Endodermal cell (in vitro differentiated cells): ENCODE results near the gene TAL1. TPM values are rescaled to one million over a fixed set of nuclear protein-coding genes. Genes with fewer than 3 reads are reported as not detected.
"Not testable (repeated sequence)": the region's sequence is repeated elsewhere in the genome, so short reads cannot be mapped to it uniquely, and the experiment has no call there.

Experiments used
- DNase-seq: peaks from one replicate; pipeline ENCODE4 v3.0.0-alpha.2; 2017
- H3K27ac ChIP-seq: 2 replicates; pipeline ENCODE4 v1.5.1; 2013; ENCODE audit warnings: mild to moderate bottlenecking, low read depth, low read length, moderate library complexity
- H3K27me3 ChIP-seq: 2 replicates; pipeline ENCODE4 v1.6.1; 2013; ENCODE audit warnings: mild to moderate bottlenecking, low read length, moderate library complexity; ENCODE audit not compliant: insufficient read depth, control insufficient read depth, poor library complexity, severe bottlenecking
- H3K36me3 ChIP-seq: 2 replicates; pipeline ENCODE4 v1.7.0; 2013; ENCODE audit warnings: mild to moderate bottlenecking, low read length, moderate library complexity; ENCODE audit not compliant: control insufficient read depth, insufficient read depth
- H3K4me1 ChIP-seq: one replicate; pipeline ENCODE4 v1.7.0; 2013; ENCODE audit warnings: low read length; ENCODE audit not compliant: control insufficient read depth, insufficient read depth
- H3K4me3 ChIP-seq: 2 replicates; pipeline ENCODE4 v1.5.1; 2013; ENCODE audit warnings: mild to moderate bottlenecking, low read length, moderate library complexity
- H3K9ac ChIP-seq: 2 replicates; pipeline ENCODE4 v1.6.1; 2013; ENCODE audit warnings: mild to moderate bottlenecking, low read length, moderate library complexity; ENCODE audit not compliant: poor library complexity, severe bottlenecking; ENCODE audit errors: extremely low read depth
- H3K9me3 ChIP-seq: 2 replicates; pipeline ENCODE4 v1.6.1; 2013; ENCODE audit warnings: mild to moderate bottlenecking, low read length, moderate library complexity; ENCODE audit not compliant: control insufficient read depth
- H3K27ac Mint-ChIP-seq: 2 replicates; pipeline ENCODE4 v1.8.0; 2020; ENCODE audit warnings: mixed read lengths
- H3K27me3 Mint-ChIP-seq: 2 replicates; pipeline ENCODE4 v1.8.0; 2021; ENCODE audit warnings: mild to moderate bottlenecking, mixed read lengths; ENCODE audit not compliant: insufficient read depth
- H3K36me3 Mint-ChIP-seq: 2 replicates; pipeline ENCODE4 v1.8.0; 2020; ENCODE audit warnings: low read depth, mixed read lengths
- H3K4me1 Mint-ChIP-seq: 2 replicates; pipeline ENCODE4 v1.8.0; 2020; ENCODE audit warnings: mixed read lengths
- H3K4me3 Mint-ChIP-seq: 2 replicates; pipeline ENCODE4 v1.8.0; 2020; ENCODE audit warnings: mild to moderate bottlenecking, moderate library complexity, mixed read lengths
- H3K9me3 Mint-ChIP-seq: 2 replicates; pipeline ENCODE4 v1.8.0; 2020; ENCODE audit warnings: mild to moderate bottlenecking, mixed read lengths
- WGBS, 2 experiments: methylation state at CpG; one replicate each; pipeline versions ENCODE4 v1.1.5 to v1.1.7; 2013; ENCODE audit warnings: missing lambda C conversion rate in 2 of 2, mixed read lengths in 1 of 2; ENCODE audit not compliant: insufficient coverage in 1 of 2, insufficient read length in 1 of 2; 5-methylcytosine and 5-hydroxymethylcytosine counted together
- total RNA-seq, 2 donors: library from RNA; stranded (reverse); fragmentation: NEBNext Ultra II Directional in 1 of 2; extraction: Animal tissue kit (Norgen Biotek cat#: 25700) in 1 of 2; gene quantifications; 2 replicates in 1 of 2; 3 replicates in 1 of 2; pipeline ENCODE4 v1.2.1, GENCODE V29; 2021
- TF ChIP-seq, protein P1 (sequence below): fragments of 200-600 bp; sonication (generic); conservative IDR thresholded peaks from 2 replicates; pipeline ENCODE4 v1.5.0; 2021; ENCODE audit warnings: antibody characterized with exemption, mild to moderate bottlenecking

TAL1 gene
- total RNA-seq, 2 donors from 2014 or later = 0.04 TPM; not detected in 1

- Mint-ChIP-seq H3K36me3 (no peaks in the 10 kb centered on the region), H3K4me3 (no peak overlapping the region), H3K27ac (no peak overlapping the region), H3K4me1 (peaks cover 25% of the 10 kb centered on the region), H3K27me3 (peaks cover 35% of the 10 kb centered on the region), H3K9me3 (no peaks in the 10 kb centered on the region)
- no peaks in the 10 kb centered on the region for H3K4me1 ChIP-seq
- H3K36me3 ChIP-seq = no peaks in the 10 kb centered on the region
- no peak overlapping the region for H3K9ac ChIP-seq
- H3K9me3 ChIP-seq = no peaks in the 10 kb centered on the region
- DNase-seq = no peak
- no peak overlapping the region for H3K27ac ChIP-seq
- H3K27me3 ChIP-seq = peaks cover 13% of the 10 kb centered on the region
- H3K4me3 ChIP-seq = no peak overlapping the region
- TF ChIP-seq, protein P1, sequence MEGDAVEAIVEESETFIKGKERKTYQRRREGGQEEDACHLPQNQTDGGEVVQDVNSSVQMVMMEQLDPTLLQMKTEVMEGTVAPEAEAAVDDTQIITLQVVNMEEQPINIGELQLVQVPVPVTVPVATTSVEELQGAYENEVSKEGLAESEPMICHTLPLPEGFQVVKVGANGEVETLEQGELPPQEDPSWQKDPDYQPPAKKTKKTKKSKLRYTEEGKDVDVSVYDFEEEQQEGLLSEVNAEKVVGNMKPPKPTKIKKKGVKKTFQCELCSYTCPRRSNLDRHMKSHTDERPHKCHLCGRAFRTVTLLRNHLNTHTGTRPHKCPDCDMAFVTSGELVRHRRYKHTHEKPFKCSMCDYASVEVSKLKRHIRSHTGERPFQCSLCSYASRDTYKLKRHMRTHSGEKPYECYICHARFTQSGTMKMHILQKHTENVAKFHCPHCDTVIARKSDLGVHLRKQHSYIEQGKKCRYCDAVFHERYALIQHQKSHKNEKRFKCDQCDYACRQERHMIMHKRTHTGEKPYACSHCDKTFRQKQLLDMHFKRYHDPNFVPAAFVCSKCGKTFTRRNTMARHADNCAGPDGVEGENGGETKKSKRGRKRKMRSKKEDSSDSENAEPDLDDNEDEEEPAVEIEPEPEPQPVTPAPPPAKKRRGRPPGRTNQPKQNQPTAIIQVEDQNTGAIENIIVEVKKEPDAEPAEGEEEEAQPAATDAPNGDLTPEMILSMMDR = no peak
Observed at GRCh38 chr1:47194311-47194710, 37.7 kb downstream of the TAL1 start.

- H3K9me3 Mint-ChIP-seq, H3K36me3 Mint-ChIP-seq, H3K36me3 ChIP-seq, H3K4me1 ChIP-seq, H3K9me3 ChIP-seq, H3K4me3 ChIP-seq, H3K27ac Mint-ChIP-seq, H3K9ac ChIP-seq, H3K4me3 Mint-ChIP-seq, H3K27ac ChIP-seq, H3K27me3 ChIP-seq: not testable (repeated sequence)
- WGBS, 2 experiments = 89 to 93% methylated on average over 7 to 10 of the region's 10 CpGs
- DNase-seq = peak; percentile 29
- Mint-ChIP-seq H3K27me3 (peaks cover 27% of the 10 kb centered on the region), H3K4me1 (peaks cover 25% of the 10 kb centered on the region)
Observed at GRCh38 chr1:47193496-47193895, 38.5 kb downstream of the TAL1 start.

DNA sequence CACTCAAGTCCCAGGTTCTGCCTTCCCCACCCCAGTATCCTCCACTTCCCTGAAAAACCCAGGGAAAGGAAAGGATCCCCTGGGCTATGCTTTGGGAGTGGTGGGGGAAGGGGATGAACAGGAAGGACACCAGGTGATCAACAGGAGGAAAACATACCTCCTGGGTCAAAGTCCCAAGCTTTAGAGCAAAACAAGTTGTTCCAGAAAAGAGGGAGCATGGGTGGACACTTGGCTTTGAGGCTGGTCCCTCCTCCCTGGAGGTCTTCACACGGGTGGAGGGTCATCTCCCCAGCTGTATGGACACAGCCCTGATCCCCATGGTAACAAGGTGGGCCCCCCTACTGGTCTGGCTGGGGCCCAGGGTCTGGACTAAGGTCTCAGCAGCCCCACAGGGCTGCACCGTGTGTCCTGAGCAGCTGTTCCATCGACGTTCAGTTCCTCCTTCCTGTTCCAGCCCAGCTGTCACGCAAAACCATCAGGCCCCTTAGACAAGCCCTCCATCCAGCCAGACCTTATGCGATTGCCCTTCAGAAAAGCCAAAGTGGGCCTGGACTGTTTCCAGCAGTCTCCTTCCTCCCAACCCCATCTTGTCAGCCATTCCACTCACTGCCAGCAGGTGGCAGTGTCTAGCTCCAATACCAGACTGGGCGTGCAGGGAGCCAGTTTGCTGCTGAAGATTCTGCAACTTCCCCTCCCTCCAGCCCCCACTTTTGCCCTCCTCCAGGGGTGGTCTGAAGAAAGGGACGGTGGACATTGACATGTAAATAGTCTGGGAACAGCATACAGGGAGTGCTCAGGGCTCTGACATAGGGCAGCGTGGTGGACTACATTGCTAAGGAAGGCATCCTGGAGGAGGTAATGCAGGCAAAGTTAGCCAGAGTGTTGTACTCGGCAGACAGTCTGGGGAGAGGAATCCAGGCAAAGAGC is 39.3 kb downstream of the TAL1 start:
- Mint-ChIP-seq H3K27ac (peak overlapping the region; percentile 90), H3K9me3 (no peaks in the 10 kb centered on the region), H3K4me1 (peaks cover 25% of the 10 kb centered on the region), H3K4me3 (peak overlapping the region; percentile 8), H3K36me3 (no peaks in the 10 kb centered on the region), H3K27me3 (peaks cover 20% of the 10 kb centered on the region)
- H3K9me3 ChIP-seq = no peaks in the 10 kb centered on the region
- 25 to 31% methylated on average over 5 to 10 of the region's 10 CpGs for WGBS, 2 experiments
- H3K36me3 ChIP-seq = no peaks in the 10 kb centered on the region
- no peak overlapping the region for H3K9ac ChIP-seq
- peak; percentile 96 for DNase-seq
- no peaks in the 10 kb centered on the region for H3K4me1 ChIP-seq
- H3K4me3 ChIP-seq = no peak overlapping the region
- no peak overlapping the region for H3K27ac ChIP-seq
- TF ChIP-seq, protein P1 = peak; percentile 97
- peaks cover 4% of the 10 kb centered on the region for H3K27me3 ChIP-seq
